HG02885 (cell line): Measurements from ENCODE around the gene SGCD.
A peak's percentile ranks its signal among the peaks of the same experiment; 100 is the strongest.

Source experiments
- ATAC-seq: cut with Tn5 transposase; IDR thresholded peaks from one replicate; pipeline ENCODE4 v1.9.1; 2021; ENCODE audit warnings: mild to moderate bottlenecking; ENCODE audit not compliant: unreplicated experiment, poor library complexity

The SGCD gene

DNA sequence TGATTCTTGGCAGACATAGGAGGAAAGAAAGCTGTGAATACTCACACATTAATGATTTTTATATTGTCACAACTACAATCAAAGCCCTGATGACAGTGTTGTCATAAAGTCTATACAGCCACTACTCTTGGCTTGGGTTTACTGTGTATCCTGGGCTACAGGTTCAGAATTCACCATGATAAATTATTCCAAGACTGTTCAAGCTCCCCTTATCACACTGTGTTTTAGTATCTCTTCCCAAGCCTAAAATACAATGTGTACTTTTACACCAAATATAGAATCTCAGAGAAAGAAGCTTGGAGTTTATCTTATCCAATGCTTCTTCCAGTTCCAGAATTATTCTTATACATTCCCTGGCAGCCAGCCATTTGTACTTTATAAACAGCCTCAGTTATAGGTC lies 395.4 kb downstream of the SGCD start:
- no peak for ATAC-seq

DNA sequence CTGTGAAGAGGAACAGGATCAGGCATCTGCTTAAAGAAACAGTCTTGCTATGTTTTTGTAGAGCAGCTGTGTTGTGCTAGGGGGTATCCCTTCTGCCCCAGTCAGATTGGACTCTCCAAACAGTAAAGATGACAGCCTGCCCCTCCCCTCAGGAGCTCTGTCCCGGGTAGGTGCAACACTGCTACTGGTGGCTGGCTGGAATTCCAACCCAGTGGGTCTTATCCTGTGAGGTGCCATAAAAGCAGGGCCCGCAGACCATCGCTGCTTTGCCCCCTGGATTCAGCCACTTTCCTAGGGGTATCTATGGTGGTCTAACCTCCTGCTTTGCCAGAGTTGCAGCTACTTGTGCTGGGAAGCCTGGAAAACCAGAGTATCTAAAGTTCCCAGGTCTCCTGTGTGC lies 408.5 kb downstream of the SGCD start:
- ATAC-seq = no peak

DNA sequence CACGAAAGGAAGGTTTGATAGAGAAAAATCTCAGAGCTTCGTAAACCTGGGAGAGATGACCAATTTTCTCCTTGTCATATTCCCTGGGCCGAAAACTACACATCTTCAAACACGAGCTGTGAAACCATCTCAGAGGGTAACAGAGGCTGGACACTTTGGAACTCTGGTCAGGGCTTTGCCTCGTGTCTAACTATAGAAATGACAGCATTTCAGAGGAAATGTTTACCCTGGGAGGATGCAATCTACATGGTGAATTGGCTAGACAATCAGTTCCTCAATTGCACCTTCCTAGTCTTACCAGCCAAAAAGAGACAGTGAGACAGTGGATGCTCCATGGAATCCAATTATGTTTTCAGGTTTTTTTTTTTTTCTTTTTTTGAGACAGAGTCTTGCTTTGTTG lies 414.6 kb downstream of the SGCD start:
- no peak for ATAC-seq

DNA sequence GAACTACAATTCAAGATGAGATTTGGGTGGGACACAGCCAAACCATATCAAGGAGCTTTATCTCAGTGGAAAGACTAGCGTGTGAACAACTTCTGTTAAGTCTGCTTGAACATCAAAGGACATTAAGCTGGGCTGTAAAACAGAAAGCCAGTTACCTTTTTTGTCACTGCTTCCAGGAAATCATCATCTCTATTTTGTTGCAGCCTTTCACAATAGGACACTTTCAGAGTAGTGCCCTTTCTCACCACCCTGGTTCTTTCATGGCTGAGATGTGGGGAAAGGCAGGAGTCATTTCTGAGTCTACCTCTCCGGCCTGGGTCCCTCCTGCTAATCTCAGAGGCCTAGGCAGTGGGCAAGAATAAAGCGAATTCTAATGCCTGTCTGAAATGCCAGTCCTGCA lies 426.9 kb downstream of the SGCD start:
- ATAC-seq = no peak

DNA sequence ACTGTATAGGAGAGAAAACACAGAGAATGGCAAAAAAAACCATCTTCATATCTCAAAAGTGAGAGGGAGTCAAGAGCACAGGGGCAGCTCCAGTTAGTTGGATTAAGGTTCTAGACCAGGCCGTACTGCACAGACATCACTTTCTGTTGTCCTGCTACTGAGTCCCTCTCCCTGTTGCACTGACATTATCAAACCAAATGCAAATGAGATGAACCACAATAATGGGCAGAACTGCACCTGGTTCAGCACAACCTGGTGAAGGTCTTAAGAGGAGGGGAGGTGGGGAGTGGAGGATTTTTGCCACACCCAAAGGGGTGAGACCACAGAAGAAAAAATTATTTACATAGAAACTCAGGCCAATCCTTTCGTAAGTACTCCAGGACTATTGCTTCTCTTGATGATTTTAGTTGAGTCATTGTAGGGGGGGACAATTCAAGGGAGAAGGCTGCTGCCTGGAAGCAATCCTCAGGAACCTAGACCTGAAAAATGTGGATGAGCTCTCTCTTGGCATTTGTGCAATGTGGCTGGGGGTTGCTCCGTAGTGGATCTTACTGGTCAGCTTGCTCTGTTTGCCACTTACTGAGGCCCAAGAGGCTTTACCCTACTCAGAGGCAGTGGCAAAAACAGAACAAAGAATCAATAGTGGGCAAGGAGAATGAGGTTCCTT lies 428.6 kb downstream of the SGCD start:
- no peak for ATAC-seq

DNA sequence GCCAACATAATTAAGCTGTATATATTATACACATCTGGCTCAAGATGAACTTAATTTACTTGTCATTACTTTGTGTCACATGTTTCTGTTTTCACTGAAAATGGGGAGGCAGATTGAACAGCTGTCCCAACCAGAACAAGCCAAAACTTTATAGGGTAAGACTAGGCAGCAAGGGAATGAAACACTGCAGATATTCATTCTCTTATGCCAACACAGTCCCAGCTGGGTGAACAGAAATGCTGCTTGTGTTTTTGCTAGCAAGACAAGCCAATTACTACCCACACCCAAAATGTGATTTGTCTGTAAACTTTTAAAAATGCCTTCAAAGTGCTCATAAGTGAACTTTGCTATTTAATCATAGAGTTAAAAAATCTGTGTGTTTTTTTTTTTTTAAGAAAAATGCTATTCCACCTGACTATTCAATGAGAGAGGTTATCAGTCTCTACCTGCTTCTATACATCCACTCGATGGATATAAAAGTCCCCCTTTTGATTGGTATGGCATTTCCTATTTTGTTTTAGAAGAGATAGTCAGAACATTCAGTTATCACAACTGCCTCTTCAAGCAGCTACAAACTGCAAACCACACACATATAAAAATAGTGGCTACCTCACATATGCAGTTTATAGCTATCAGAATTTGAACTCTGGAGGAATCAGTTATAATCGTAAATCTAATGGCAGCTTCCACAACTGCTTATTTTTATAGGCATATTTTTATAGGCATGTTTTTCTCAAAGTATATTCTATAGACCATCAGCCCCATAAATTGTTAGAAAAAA lies 431.2 kb downstream of the SGCD start:
- no peak for ATAC-seq

DNA sequence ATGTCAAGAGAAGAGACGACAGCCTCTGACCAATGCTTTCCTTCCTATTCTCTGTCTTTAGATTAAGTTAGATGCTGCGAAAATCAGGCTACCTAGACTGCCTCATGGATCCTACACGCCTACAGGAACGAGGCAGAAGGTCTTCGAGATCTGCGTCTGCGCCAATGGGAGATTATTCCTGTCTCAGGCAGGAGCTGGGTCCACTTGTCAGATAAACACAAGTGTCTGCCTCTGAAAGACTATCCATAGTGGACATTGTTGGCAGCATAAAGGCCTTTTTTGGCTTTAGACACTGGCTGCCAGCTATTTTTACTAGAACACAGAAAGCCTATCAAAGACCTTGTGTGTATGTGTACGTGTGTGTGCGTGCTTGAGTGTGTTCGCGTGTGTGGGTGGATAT lies 432.2 kb downstream of the SGCD start:
- no peak for ATAC-seq

DNA sequence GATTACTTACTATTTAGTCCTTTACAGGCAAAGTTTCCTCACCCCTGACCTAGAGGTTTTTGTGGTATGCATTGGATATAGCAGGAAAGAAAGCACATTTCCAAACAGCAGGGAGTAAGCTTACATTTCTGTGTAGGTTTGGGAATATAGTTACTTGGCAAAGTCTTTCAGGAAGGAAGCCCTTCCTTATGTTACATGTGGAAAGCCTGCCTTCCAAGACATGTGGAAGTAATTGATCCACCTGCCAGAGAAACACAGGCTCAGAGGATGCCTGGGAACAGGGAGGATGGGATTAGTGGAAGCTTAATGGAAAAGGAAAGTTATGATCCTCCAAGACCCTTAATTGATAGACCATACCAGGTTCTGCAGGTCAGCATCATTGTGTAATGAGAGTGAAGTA lies 435.8 kb downstream of the SGCD start:
- no peak for ATAC-seq

DNA sequence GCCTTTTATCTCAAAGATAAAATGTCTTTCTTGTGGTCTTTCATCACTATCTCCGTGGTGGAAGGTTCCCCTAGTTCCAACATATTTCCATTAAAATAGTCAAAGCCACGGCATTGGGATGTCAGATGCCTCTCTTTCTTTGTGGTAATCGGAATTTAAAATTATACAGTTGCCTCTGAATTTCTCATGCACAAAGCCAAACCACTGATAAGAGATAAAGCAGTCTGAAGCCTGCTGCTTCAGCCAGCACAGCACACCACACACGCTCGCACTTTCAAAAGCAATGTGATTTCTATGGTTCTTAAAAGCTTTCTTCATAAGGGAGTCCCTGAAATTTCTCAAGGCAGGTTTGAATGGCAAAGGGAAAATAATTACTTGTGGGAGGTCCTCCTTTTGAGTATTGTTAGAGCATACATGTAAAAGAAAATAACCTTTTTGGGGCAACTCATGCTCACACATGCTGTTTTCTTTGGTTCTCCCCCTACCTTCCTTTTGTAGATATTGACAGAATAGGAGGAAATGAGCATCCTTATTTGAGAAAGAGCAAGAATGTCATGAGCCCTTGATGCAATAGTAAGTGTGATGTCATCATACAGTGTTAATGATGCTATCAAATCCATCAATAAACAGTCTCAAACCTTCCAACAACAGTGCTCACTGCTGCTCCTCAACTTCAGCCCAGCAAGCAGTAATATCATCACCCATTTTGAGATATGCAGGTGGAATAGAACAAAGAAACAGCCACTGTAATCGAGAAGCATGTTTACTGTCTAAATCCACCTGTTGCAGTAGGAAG lies 437.4 kb downstream of the SGCD start:
- no peak for ATAC-seq

DNA sequence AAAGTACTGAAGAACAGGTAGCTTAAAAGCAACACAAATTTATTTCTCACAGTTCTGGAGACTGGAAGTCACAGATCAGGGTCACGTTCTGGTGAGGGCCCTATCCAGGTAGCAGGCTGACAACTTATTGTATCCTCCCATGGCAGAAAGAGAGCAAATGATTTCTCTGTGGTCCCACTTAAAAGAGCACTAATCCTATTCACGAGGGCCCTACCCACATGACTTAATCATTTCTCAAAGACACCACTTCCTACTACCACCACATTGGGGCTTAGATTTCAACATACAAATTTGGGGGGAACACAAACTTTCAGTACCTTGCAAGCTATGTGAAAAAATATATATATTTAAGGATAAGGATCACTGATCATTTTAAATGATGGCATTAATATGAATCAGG lies 447.3 kb downstream of the SGCD start:
- no peak for ATAC-seq

DNA sequence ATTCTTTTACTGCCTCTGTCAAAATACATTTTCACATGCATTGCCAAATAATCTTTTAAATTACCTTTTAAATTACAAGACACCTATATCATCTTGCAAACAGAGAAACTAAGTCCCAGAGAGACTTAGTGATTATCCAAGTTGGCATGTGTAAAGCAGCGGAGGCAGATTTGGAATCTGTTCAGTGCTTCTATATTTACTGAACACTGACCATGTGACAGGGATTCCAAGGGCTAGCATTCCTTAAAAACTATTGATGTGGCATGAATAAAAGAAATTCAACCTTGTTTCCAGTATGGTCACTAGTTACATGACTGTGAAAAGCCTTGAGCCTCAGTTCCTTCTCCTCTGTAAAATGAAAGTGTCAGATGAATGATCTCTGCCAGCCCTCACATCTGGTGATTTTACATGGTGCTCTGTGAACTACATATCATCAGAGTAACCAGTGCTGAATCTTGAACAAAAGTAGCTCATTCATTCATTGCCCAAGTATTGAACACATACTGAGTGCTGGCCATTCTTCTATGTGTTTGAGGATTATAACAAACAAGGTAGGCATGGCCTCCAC lies 451.3 kb downstream of the SGCD start:
- ATAC-seq = no peak

DNA sequence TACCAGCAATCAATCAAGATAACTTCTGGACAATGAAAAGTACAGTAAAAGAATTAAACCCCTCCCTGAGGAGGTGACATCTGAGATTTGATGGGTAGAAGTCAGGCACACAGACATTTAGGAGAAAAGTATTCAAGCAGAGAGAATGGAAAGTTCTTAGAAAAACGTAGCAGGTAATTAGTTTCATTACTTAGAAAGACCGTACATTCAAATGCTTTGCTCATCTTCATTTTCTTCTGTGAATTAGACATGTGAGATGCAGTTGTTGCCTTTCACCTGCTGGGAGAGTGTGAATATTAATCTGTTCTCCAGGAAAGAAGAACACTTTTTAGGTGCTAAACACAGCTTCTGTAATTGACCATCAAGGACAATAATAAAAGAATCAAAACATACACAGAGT lies 451.8 kb downstream of the SGCD start:
- no peak for ATAC-seq

DNA sequence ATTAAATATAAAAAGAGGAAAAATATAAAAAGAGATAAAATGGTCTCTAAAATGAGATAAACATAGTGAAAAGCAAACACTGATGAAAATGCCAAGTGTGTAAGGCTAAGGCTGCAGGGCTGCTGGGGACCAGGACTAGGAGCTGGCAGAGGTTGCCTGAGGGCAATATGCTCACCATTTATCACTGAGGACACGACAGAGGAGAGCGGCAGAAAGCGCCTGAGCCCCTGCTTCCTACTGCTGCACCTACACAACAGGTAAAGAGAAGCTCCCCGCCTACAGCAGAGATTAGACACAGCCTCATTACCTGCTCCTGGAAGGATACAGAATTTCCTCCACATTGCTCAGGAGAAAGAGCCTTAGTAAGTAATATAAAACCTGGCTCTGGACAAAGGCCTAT lies 452.5 kb downstream of the SGCD start:
- ATAC-seq = no peak

DNA sequence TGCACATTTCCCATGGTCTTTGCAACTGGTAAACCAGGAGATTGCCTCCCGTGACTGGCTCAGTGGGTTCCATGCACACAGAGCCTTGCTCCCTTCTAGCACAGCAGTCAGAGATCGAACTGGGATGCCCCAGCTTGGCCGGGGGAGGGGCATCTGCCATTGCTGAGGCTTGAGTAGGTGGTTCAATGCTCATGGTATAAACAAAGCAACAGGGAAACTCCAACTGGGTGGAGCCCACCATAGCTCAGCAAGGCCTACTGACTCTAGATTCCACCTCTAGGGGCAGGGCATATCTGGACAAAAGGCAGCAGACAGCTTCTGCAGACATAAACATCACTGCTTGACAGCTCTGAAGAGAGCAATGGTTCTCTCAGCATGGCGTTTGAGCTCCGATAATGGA lies 456.1 kb downstream of the SGCD start:
- ATAC-seq = peak; percentile 41

DNA sequence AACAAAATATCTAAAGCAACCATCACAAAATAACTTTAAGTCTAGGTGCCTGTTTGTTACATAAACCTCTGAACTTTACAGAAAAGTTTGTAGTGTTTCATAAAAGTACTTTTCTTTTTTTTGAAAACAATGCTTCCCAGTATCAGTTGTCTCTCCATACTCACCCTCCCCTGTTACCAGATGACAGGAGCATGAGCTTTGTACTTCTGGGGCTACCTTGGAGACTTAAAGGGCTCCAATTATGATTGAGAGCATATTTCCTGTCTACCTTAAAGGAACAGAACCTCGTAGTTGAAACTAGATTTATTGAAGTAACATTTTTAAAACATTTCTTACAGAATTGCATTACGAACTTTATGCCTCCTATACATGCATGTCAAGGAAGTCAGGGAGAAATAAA lies 467.7 kb downstream of the SGCD start:
- ATAC-seq = no peak

DNA sequence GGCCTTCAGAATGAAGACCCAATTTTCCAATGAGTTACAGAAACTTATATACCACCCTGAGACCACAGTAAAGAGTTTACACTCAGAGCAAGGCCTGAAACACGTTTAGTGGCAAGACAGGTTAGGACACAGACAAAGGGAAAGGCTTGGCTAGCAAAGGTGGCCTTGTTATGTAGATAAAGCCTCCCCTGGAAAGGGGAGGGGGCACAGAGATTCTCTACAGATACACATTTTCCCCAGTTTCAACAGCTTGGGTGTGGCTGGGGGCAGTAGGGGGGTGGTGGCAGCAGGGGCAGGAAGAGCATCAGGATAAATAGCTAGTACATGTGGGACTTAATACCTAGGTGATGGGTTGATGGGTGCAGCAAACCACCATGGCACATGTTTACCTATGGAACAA lies 471.2 kb downstream of the SGCD start:
- no peak for ATAC-seq

DNA sequence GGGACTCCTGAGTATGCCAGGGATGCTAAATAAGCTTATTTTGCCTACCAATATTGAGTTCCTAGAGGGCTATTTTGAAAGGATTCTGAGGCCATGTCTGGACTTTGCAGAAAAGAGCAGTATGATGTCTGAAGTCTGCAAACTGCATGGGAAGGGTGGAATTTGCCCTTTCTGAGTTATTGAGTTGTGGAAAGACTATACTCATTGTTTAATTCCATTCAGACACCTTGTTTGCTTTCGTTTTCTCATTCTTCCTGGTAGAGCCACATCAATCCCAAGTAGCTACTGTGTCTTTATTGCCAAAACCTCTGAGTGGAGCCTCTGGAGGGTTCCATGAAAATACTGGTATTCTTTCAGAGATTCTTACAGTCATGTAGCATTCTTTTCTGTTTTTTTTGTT lies 472.2 kb downstream of the SGCD start:
- no peak for ATAC-seq

DNA sequence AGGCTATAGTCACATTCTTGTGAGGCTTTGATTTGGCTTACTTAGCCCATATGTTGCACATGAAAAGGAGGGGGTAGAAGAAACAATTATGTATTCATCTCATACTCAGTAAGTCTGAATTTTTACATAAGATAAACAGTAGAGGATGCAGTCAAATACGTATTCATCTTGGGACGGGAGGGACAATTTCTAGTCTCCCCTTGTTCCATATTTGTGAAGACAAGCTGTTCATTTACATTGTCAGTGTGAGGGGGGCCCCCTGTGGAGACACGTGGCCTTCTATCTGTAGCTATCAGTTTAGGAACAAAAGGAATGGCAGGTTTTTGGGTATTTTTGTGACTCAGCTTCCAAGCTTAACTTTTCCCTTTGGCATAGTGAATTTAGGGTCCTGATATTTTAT lies 474.0 kb downstream of the SGCD start:
- no peak for ATAC-seq

DNA sequence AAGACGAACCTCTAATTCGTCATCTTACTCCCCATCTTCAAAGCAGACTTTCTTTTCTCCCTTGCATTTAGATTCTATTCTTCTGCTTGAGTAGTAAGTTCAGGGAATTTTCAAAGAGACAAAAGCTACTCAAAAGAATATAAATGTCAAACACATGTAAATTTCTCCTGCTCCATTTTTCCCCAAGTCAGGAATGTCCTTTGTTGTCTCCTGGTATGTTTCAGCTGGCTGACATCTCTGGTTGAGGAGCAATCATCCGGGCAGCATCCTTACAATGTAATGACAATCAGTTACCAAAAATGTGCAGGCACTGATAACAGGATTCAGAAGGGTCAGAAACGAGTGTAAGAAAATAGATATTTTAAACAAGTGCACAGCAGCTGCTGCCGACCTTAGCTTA lies 475.5 kb downstream of the SGCD start:
- no peak for ATAC-seq

DNA sequence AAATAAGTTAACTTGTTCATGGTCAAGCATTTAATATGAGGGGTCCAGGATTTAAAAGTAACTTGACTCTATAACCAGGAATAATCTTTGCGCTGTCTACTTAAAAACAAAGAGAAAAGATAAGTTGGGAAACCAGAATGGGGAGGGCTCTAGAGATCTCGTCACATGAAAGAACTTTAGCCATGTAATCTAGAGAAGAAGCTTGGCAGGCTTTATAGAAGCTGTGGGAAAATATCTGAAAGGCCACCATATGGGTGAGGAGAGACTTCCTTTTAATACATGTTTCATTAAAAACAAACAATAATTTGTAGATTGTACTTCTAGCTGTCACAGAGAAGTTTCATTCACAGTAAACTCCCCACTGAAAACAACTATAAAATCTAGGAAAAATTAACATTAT lies 476.4 kb downstream of the SGCD start:
- no peak for ATAC-seq

DNA sequence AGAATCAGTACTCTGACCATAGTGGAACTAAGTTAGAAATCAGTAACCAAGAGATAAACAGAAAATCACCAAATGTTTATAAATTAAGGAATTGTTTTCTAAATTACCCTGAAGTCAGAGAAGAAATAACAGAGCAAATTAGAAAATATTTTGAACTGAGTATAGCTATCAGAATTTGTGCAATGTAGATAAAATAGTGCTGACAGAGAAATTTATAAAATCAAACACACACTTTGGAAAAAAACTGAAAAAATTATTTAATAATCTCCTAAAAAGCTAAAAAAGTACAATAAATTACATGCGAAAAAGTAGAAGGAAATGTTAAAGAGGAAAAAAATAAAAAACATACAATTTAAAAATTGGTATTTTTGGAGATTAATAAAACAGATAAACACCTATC lies 486.0 kb downstream of the SGCD start:
- no peak for ATAC-seq
